SH-SY5Y (cell line): Measurements from ENCODE around the gene GRB7.

Experiments used
- GATA2 ChIP-seq: IDR thresholded peaks from 2 replicates; pipeline ENCODE4 v1.6.1; 2011; ENCODE audit warnings: mild to moderate bottlenecking, low read depth, low read length
- GATA3 ChIP-seq: IDR thresholded peaks from 2 replicates; pipeline ENCODE4 v1.6.1; 2011; ENCODE audit warnings: low read depth, mild to moderate bottlenecking, low read length, moderate library complexity

DNA sequence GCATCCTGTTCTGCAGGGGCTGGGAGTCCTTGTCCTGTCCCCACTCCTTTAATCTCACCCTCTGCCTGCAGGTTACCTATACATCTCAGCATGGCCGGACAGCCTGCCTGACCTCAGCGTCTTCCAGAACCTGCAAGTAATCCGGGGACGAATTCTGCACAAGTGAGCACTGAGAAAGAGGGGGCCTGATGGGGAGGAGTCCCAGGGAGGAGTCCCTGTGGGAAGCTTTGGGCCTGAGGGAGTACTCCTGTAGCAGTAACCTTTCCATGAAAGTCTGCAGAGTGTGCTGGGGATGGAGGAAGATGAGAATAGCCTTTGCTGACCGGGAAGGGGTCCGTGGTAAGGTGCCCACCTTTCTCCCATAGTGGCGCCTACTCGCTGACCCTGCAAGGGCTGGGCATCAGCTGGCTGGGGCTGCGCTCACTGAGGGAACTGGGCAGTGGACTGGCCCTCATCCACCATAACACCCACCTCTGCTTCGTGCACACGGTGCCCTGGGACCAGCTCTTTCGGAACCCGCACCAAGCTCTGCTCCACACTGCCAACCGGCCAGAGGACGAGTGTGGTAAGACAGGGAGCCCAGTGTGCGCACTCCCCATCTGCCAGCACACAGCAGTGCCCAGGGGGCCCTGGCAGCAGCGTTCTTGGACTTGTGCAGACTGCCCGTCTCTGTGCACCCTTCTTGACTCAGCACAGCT lies 22.2 kb upstream of the GRB7 start:
- TF ChIP-seq GATA2 = no peak
- no peak for TF ChIP-seq GATA3
